HG03103 (cell line): Measurements from ENCODE around the gene ARMC2.

Source experiments
- ATAC-seq: cut with Tn5 transposase; IDR thresholded peaks from one replicate; pipeline ENCODE4 v1.9.1; 2021; ENCODE audit warnings: low read depth; ENCODE audit not compliant: unreplicated experiment

Gene ARMC2

GRCh38 chr6:109009236-109009961, 161.2 kb downstream of the ARMC2 start:
- ATAC-seq, result peak; percentile 89

DNA sequence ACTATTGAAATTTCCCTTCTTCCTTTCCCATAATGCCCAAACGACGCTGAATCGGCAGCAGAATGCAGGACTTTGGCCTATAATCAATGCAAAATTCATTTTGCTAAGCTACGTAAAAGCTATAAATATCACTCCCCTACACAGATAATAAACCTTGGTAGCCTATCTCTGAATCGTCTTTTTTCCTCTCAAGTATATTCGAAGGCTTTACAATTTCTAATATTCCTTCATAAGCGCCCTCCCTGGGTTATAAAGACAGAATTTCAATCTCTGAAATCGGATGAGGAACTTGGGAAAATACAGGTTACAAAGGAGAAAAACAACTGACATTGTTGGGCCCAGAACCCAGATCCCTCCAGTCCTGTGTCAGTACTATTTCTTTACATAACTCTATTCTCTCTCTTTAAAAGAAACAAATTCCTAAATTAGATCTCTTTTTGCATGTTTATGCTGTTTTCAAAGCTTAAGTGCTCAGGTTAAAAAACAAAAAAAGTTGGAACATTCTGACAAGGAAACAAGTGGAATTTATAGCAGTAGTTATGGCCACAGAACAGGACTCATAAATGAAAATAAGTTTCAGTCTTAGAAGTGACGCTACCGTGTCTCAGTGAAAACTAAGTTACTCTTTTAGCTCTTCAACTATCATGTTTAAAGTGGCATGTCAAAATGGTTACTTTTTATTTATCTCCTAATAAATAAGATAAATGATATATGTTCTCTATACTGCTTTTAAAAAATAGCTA, 161.9 kb downstream of the ARMC2 start:
- no peak for ATAC-seq

- no peak for ATAC-seq
Observed at GRCh38 chr6:109010705-109011102, 162.5 kb downstream of the ARMC2 start.

- no peak for ATAC-seq
Observed at GRCh38 chr6:109013656-109014305, 165.6 kb downstream of the ARMC2 start.

- no peak for ATAC-seq
Observed at GRCh38 chr6:109014606-109015005, 166.4 kb downstream of the ARMC2 start.

GRCh38 chr6:109015176-109015575, 167.0 kb downstream of the ARMC2 start:
- ATAC-seq, result no peak

DNA sequence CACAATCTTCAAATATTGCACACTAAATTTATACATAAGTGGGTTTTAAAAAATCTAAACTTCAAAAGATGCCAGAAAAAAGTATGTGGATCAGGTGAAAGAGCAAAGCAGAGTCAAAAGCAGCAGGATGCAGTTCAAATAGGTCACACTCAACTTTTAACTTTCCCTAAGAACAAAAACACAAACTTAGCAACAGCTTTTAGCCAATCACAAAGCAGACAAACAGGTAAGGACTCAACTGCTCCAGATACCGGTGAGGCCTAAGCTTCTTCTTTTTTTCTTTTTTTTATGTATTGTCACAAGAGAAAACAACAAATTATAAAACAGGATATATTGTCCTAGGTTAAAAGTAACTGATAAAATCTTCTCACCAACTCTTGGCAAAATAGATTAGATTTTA, 171.7 kb downstream of the ARMC2 start:
- no peak for ATAC-seq

DNA sequence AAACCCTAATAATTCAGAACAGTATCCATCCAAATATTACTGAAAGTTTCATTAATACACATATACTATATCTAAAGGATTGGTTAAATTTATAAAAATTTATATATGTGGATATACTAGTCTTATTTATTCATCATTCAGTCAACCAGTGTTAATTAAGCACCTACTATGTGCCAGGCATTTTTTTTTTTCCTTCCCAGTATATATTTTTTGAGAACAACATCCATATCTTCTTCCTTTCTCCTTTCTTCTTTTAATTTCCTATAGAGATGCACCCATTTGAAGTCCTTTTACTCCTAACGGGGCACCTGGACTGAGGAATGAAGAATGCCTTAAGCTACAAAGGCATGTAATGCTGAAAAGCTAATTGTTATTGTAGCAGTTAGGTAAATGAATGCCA, 173.6 kb downstream of the ARMC2 start:
- ATAC-seq, result no peak

DNA sequence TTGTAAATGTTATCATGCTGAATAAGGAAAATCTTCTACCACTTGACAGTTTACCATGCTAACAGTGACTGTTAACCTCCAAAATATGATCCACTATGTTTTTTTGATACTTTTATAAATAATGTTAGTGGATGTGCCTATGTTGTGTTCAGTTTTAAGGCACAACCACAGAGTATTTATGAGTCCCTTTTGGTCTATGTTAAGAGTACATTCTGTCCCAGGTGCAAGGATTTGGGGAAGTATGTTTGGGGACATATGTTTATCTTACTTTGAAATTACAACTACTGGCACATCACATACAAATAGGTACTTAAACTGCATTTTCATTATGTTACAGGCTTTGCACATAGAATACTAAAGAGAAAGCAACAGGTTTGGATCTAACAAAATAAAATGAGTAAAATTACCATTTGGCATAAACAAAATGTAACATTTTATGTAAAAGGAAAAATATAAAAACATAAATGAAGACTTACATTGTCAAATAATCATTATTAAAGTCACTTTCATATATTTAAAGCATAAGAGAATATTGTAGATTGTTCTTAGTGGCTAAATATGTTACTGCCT, 175.2 kb downstream of the ARMC2 start:
- no peak for ATAC-seq
